ENCODE measurements around the gene GAMT.

The GAMT gene

DNA sequence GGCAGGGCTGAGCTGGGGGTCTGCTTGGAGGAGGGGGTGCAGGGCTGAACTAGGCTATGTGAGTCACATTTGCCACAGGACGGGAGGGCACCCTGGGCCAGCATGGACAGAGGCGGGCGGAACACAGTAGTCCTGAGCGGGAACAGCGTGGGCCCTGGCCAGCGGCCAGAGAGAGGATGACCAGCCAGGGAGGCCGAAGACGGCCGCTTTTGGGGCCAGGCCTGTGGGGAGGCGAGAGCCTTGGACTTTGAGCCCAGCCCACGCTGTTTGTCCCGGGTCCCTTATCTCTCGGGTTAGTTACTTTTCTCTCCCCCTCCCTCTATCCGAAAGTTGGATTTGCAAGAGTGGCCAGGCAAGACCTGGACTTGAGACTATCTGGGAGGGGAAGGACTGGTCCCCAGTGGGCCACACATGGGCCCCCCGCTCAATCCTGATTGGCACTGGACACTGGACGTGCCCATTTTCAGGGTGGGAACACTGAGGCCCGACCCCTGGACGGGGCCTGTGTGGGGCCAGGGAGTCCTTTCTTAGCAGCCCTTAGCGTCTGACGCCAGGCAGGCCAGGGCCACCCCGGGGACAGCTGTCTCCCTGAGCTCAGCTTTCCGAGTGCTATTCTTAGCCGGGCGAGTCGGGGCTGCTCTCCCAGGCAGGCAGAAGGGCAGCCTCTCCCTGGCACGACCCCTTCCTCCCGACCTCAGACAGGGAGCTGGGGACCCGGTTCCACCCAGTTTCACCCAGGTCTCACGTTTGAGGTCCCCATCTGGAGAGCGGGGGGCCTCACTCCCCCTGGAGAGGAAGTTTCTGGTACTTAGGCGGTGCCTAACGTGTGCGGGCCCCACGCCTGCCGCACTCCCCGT, 833 bp downstream of the GAMT start:
- no peak for DNase-seq (ENCODE audit: low read depth in 2 of 2)

DNA sequence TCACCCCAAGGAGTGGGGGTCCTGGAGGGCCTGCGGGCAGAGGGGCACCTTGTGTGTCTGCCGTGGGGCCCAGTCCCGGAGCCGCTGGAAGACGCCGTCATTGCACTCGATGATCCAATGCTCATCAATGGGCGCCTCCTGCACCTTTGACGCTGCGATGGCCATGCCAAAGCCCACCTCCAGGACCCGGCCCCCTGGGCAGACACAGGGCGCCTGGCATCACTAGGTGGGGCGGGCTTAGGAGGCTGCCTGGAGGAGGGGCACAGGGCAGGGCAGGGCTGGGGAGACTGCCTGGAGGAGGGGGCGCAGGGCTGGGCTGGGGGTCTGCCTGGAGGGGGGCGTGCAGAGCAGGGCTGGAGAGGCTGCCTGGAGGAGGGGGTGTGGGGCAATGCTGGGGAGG, 1.6 kb downstream of the GAMT start:
- DNase-seq (ENCODE audit: low read depth in 2 of 2): no peak

DNA sequence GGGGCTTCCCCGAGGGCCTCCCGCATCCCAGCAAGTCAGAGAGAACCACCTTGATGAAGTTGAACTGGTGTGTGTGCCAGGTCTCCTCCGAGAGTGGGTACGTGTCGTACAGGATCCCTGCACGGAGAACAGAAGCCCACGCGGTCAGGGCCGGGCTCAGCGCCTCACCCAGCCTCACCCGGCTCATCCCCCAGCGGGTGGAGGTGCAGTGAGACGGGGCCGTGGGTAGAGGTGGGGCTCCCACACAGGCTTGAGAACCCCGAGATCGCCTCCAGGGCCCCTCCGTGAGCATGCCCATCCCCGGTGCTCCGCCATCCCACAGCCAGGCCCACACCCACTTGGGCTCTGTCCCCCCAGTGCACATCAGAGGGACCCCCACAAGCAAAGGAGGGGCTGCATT, 2.3 kb downstream of the GAMT start:
- no peak for DNase-seq (ENCODE audit: low read depth in 2 of 2)

GRCh38 chr19:1397838-1398237, 3.5 kb downstream of the GAMT start:
- no peak for DNase-seq (ENCODE audit: low read depth in 2 of 2)

DNA sequence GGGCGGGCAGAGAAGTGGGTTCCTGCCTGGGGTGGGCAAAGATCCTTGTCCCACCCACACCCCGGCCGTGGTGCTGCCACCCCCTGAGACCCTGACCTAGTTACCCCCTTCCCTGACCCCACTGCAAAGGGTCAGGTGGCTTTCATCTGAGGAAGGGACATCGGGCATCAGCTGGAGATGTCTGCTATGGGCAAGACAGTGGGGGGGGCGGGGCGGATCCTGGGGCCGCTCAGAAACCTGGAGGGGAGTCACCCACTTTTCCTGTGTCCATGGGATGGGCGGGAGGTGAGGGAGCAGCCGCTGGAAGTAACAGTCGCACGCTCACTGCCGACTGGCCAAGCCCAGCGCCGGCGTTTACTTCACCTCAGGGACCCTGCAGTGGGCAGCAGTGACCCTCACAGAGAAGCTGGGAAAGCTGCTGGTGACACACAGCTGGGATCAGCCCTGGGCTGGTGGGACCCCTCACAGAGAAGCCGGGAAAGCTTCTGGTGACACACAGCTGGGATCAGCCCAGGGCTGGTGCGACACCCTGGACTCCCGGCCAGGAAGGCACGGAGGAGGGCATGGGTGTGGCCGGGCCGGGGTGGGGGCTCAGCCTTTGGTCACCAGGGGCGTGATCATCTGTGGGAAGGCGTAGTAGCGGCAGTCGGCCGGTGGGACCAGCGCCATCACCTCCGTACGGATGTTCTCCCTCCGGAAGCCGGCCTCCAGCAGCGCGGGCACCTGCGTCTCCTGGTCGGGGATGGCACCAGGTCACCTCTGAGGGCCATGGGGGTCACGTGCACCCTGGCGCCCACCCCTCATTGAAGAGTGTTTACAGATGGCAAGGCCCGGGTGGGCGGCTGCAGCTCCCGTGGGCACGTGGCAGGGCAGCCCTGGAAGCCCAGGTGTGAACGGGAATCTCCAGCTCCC, 4.3 kb downstream of the GAMT start:
- no peak for DNase-seq (ENCODE audit: low read depth in 2 of 2)

DNA sequence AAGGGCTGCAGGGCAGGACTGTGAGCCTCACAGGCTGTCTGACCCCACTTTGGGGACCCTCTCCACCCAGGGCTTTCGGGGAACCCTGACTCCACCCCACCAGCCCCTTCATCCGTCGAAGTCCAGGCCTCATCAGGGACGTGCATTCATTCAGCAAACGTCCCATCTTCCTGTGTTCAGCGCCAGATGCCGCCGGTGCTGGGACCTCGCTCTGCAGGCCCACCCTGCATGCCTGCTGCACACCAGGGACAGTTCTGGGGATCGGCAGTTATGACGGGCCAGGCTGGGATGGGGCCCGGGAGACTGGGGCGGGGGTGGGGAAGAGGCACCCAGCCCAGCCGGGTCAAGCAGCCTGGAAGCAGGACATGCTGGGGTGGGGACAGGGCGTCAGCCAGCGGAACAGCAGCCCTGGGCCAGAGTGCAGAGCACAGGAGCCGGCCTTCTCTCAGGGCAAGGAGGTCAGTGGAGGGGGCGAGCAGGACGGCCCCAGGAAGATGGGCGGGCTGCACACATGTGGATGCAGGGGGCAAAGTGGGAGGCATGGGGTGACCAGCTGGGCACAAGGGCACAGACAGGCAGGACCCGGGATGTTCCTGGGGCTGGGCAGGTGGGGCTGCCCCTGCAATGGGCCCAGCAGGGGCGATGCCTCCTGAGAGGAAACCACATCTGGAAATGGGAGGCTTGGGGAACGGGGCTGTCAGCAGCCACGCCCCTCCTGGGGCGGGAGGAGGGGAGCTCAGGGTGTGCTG, 5.1 kb downstream of the GAMT start:
- no peak for DNase-seq (ENCODE audit: low read depth in 2 of 2)

DNA sequence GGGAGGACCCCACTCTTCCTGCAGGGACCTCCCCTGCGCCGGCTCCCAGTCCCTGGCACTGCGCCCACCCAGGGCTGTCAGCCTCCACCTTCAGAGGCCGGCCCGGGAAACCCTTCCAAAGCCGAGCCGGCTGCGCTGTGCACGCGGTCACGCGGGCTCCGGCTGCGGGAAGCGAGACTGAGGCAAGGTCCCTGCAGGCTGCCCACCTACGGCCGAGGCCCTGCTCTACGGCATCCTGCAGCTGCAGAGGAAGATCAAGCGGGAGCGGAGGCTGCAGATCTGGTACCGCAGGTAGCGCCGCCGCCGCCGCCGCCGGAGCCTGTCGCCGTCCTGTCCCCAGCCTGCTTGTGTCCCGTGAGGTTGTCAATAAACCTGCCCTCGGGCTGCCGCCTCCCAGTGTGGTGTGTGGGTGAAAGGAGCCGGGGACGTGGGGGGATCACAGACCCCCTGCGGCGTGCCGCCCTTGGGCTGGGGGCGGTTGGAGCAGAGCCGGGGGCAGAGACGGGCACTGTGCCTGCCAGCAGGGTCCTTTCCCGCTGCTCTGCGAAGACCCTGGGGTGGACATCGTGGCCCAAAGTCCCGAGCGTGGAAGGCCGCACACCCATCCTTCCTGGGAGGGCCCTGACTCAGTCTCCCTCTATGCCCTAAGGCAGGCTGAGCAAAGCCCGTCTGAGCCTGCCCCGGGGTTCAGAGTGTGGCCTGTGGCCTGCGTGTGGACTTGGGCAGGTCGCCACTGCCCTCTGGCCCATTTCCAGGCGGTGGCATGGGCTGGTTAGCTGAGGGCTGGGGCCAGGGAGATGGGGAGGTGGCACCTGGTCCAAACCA, 5.9 kb downstream of the GAMT start:
- DNase-seq (ENCODE audit: low read depth in 2 of 2): no peak

DNA sequence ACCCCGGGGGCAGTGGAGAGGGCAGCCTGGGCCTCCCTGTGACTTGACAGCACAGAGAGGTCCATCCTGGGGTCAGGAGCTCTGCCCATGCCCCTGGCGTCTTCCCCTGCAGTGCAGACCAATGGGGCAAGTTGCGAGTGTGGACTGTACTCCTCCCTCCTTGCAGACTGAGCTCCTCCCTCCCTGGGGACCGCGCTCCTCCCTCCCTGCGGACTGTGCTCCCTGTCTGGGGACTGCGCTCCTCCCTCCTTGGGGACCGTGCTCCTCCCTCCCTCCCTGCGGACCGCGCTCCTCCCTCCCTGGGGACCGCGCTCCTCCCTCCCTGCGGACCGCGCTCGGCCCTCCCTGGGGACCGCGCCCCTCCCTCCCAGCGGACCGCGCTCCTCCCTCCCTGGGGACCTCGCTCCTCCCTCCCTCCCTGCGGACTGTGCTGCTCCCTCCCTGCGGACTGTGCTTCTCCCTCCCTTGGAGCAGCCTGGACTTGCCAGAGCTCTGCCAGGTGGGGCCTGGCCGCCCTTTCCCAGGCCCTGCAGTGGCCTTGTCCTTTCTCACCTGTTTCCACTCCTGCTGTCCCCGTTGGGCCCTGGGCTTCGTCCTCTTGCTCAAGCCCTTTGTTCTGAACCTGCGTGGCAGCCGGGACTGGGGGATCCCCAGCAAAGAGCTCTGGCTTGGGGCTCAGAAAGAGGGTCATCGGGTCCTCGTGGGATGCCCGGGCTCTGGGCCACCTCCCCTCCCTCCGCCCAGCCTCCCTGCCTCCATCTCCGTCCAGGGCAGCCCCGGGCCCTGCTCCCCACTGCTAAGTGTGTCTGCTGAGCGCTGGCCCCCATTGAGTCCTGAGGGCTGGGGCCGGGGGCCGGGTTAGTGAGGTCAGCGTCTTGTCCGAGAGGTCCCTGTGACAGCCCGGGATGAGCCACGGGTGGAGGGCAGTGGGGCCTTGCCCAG, 6.8 kb downstream of the GAMT start:
- no peak for DNase-seq (ENCODE audit: low read depth in 2 of 2)

DNA sequence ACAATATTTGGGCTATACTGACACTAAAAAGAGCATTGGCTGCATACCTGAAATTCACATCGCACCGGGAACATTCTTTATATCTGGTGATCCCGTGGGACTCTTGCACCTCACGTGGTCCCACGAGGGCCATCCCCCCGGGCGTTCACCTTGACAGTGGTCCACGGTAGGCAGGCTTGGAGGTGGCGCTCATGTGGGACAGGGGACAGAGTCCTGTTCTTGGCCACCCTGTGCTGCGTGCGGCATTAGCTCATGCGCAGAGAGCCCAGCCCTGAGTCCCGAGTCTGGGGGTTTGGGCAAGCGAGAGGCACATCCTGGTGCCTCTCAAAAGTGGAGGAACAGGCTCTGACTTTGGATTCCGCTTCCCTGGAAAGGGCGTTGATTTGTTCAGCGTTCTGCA, 7.5 kb downstream of the GAMT start:
- DNase-seq (ENCODE audit: low read depth in 2 of 2): no peak

DNA sequence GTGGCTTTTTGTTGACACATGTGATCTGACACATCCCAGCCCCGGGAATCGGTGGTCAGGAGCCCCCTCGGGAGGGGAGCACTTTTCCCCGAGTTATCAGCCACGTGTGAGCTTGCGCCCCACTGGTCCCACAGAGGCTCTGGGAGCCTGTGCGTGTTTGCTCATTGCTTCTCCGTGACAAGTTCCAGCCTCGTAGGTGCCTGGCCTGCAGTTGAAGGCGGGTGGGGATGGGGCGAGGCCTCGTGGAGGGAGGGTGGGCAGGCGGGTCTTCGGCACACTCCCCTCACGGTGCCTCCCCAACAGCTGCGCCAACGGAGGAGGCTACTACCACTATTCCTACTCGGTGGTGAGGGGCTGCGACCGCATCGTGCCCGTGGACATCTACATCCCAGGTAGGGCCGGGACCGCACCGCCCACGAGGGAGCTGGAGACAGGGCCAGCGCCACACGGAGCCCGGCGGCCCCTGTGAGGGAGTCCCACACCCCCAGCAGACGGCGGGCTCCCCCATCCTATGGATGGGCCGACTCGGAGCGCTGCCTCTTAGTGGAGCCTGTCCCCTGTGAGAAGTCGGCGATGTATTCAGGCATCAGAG, 8.3 kb downstream of the GAMT start:
- DNase-seq (ENCODE audit: low read depth in 2 of 2): no peak

DNA sequence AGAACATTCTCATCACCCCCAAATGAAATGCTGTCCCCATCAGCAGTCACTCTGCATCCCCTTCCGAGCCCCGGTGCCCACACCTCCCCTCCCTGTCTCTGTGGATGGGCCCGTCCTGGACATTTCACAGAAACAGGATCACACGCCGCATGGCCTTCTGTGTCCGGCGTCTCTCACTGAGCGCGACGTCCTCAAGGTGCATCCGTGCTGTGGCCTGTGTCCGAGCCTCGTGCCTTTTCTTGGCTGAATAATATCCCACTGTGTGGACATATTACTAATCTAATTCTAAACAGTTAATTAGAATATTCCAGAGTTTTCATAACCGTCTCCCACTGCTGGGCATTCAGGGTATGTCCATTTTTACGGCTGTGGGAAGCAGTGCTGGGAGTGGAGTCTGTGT, 8.9 kb downstream of the GAMT start:
- DNase-seq (ENCODE audit: low read depth in 2 of 2): no peak

GRCh38 chr19:1390890-1391423, 10.4 kb downstream of the GAMT start:
- DNase-seq (ENCODE audit: low read depth in 2 of 2): no peak

GRCh38 chr19:1389033-1389940, 12.1 kb downstream of the GAMT start:
- no peak for DNase-seq (ENCODE audit: low read depth in 2 of 2)

DNA sequence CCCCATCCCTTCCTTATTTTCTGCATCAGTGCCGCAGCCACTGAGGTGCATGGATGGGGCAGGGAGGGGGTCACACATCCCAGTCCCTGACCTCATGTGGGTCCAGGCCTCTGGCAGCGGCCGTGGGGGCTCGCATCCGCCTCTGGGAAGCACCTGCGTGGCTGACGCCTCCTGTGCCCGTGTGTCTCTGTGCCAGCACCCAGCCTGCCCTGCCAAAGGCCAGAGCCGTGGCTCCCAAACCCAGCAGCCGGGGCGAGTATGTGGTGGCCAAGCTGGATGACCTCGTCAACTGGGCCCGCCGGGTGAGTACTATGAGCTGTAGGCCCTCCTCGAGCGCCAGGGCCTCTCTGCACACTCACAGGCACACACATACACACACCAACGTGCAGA, 12.7 kb downstream of the GAMT start:
- DNase-seq (ENCODE audit: low read depth in 2 of 2): no peak

- no peak for DNase-seq (ENCODE audit: low read depth in 2 of 2)
Measured at GRCh38 chr19:1387684-1388636, 13.4 kb downstream of the GAMT start.

DNA sequence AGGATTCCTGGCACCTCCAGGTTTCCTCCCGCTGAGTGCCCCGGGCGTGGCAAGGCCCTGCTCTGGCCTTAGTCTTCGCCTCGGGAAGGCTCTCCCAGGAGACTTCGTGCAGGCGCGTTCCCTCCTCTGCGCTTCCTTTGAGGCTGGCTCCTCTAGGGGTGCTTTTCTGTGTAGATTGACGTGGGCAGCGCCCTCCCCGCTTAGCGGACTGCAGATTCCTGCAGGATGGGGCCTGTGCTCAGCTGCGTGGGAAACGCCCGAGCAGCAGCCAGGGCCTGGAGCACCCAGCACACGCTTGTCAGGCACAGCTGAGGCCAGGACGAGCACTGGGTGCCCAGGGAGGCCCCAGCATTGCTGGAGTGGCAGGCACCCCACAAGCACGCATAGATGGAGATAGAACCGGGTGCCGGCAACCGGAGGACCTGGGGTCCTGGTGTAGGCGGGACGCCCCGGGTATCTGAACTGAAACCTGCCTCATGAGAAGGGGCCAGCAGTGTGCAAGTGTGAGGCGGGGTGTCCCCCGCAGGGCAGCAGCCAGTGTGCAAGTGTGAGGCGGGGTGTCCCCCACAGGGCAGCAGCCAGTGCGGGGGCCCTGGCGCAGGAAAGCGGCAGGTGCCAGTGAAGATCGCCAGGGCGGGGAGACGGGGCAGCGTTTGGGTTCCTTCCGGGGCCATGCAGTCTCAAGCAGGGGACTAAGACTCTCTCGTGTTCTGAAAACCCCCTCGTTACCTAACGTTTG, 14.2 kb downstream of the GAMT start:
- no peak for DNase-seq (ENCODE audit: low read depth in 2 of 2)

DNA sequence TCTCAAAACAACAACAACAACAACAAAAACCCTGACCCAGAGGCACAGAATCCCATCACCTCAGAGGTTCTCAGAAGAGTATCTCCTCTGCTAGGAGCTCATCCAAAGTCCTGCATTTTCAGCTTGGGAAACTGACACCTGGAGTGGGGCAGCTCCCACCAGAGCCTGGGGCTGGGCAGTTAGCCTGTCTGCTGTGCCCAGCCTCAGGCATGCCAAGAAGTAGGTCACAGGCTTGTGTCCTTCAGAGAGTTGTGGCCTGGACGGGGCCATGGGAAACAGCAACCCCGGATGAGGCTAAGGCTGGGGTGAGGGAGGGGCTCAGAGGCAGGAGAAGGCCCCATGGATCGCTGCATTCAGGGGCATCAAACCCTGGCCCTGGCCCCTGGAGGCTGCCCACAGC, 15.5 kb downstream of the GAMT start:
- DNase-seq (ENCODE audit: low read depth in 2 of 2): no peak
